Trophoblast cell (in vitro differentiated cells and primary cell): ENCODE measurements around the gene BTBD9.

Experiments used
- DNase-seq, 2 donors: peaks; one replicate each; pipeline ENCODE4 v3.0.0-alpha.2; 2016
- H2AFZ ChIP-seq: 2 replicates; pipeline ENCODE4 v1.6.1; 2013; ENCODE audit warnings: low read length, moderate library complexity, mild to moderate bottlenecking; ENCODE audit not compliant: insufficient read depth, poor library complexity
- H2AK5ac ChIP-seq: 2 replicates; pipeline ENCODE4 v1.6.1; 2013; ENCODE audit warnings: mild to moderate bottlenecking, low read length
- H2BK120ac ChIP-seq: 2 replicates; pipeline ENCODE4 v1.6.1; 2013; ENCODE audit warnings: low read length, mild to moderate bottlenecking, moderate library complexity; ENCODE audit not compliant: insufficient read depth, poor library complexity
- H2BK12ac ChIP-seq: 2 replicates; pipeline ENCODE4 v1.6.1; 2013; ENCODE audit warnings: mild to moderate bottlenecking, low read length, moderate library complexity
- H2BK5ac ChIP-seq: 2 replicates; pipeline ENCODE4 v1.6.1; 2013; ENCODE audit warnings: low read length, low read depth, moderate library complexity, mild to moderate bottlenecking; ENCODE audit not compliant: poor library complexity
- H3K14ac ChIP-seq: 2 replicates; pipeline ENCODE4 v1.6.1; 2013; ENCODE audit warnings: mild to moderate bottlenecking, low read length
- H3K18ac ChIP-seq: 2 replicates; pipeline ENCODE4 v1.6.1; 2013; ENCODE audit warnings: mild to moderate bottlenecking, low read length
- H3K23ac ChIP-seq: 2 replicates; pipeline ENCODE4 v1.6.1; 2013; ENCODE audit warnings: low read length
- H3K27ac ChIP-seq: 2 replicates; pipeline ENCODE4 v1.5.1; 2013; ENCODE audit warnings: low read depth, mild to moderate bottlenecking, inconsistent platforms, low read length, moderate library complexity
- H3K27me3 ChIP-seq: 2 replicates; pipeline ENCODE4 v1.6.1; 2013; ENCODE audit warnings: inconsistent platforms, mild to moderate bottlenecking, low read length, moderate library complexity; ENCODE audit not compliant: insufficient read depth
- H3K36me3 ChIP-seq, 2 experiments: 1 replicate in 1 of 2; 2 replicates in 1 of 2; pipeline ENCODE4 v1.6.1; 2013; ENCODE audit warnings: low read length in 2 of 2, mild to moderate bottlenecking in 2 of 2, moderate library complexity in 1 of 2; ENCODE audit not compliant: insufficient read depth in 2 of 2, control insufficient read depth in 1 of 2
- H3K4ac ChIP-seq: 2 replicates; pipeline ENCODE4 v1.6.1; 2013; ENCODE audit warnings: low read depth, mild to moderate bottlenecking, low read length, moderate library complexity
- H3K4me1 ChIP-seq, 2 experiments: 1 replicate in 1 of 2; 2 replicates in 1 of 2; pipeline ENCODE4 v1.6.1; 2013; ENCODE audit warnings: low read length in 2 of 2, mild to moderate bottlenecking in 2 of 2, moderate library complexity in 1 of 2; ENCODE audit not compliant: insufficient read depth in 2 of 2, control insufficient read depth in 1 of 2
- H3K4me2 ChIP-seq: 2 replicates; pipeline ENCODE4 v1.6.1; 2013; ENCODE audit warnings: inconsistent platforms, mild to moderate bottlenecking, low read length, moderate library complexity
- H3K4me3 ChIP-seq: 2 replicates; pipeline ENCODE4 v1.5.1; 2013; ENCODE audit warnings: mild to moderate bottlenecking, low read depth, low read length, inconsistent platforms
- H3K79me1 ChIP-seq: one replicate; pipeline ENCODE4 v1.6.1; 2013; ENCODE audit warnings: low read length
- H3K79me2 ChIP-seq: 2 replicates; pipeline ENCODE4 v1.6.1; 2013; ENCODE audit warnings: low read length, mild to moderate bottlenecking; ENCODE audit not compliant: control insufficient read depth, insufficient read depth, poor library complexity
- H3K9ac ChIP-seq: 2 replicates; pipeline ENCODE4 v1.6.1; 2013; ENCODE audit warnings: mild to moderate bottlenecking, low read length
- H3K9me3 ChIP-seq: 2 replicates; pipeline ENCODE4 v1.6.1; 2013; ENCODE audit warnings: low read depth, mild to moderate bottlenecking, control low read depth, inconsistent platforms, low read length; ENCODE audit not compliant: insufficient read depth
- H4K12ac ChIP-seq: 2 replicates; pipeline ENCODE4 v1.6.1; 2013; ENCODE audit warnings: low read depth, mild to moderate bottlenecking, low read length, moderate library complexity
- H4K8ac ChIP-seq: 2 replicates; pipeline ENCODE4 v1.6.1; 2013; ENCODE audit warnings: low read depth, mild to moderate bottlenecking, low read length, moderate library complexity
- H4K91ac ChIP-seq: one replicate; pipeline ENCODE4 v1.6.1; 2013; ENCODE audit warnings: low read depth, mild to moderate bottlenecking, low read length, moderate library complexity
- WGBS: extraction: QIAGEN DNeasy Blood & Tissue Kit; methylation state at CpG from one replicate; pipeline ENCODE4 v1.1.7; 2013; ENCODE audit warnings: missing lambda C conversion rate; ENCODE audit not compliant: insufficient read length, insufficient coverage; ENCODE audit errors: extremely low coverage; 5-methylcytosine and 5-hydroxymethylcytosine counted together

BTBD9 gene

DNA sequence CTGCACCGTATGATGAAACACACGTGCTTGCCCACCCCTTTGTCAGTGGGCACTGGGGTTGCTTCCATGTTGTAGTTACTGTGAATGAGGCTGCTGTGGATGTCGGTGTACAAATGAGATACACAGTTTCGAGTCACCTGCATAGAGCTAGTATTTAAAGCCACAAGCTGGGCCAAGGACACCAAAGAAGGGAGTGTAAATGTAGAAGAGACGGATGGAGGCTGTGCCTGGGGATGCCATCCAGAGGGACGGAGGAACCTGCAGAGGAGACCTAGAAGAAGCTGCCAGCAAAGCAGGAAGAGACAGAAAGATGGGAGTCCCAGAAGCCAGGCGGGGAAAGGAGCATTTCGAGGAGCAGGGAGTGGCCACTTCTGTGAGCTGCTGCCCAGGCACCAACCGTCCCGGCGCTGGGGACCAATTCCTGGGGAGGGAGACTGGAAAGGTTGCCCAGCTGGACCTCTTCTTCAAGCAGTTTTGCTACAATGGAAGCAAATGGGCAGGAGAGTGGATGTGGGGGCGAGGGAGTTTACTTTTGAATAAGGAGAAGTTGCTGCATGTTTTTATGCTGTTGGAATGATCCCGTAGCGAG lies 480.9 kb downstream of the BTBD9 start:
- Histone ChIP-seq H2BK5ac (no peak overlapping the region), H3K23ac (no peak overlapping the region), H3K4me1 (no peaks in the 10 kb centered on the region), H4K12ac (no peak overlapping the region), H4K91ac (no peak overlapping the region), H3K79me1 (no peaks in the 10 kb centered on the region), H3K9me3 (peaks cover 3% of the 10 kb centered on the region), H3K27ac (no peak overlapping the region), H2AK5ac (no peak overlapping the region), H3K27me3 (no peaks in the 10 kb centered on the region), H3K36me3 (peaks cover 12 to 15% of the 10 kb centered on the region in 2 experiments), H2AFZ (no peak overlapping the region), H3K9ac (no peak overlapping the region), H3K14ac (no peak overlapping the region), H3K4ac (no peak overlapping the region), H3K4me2 (no peak overlapping the region), H2BK120ac (no peak overlapping the region), H2BK12ac (no peak overlapping the region), H3K18ac (no peak overlapping the region), H3K79me2 (no peaks in the 10 kb centered on the region), H3K4me3 (no peak overlapping the region), H4K8ac (no peak overlapping the region)
- no peak for DNase-seq
- no CpG with 5 or more reads among the region's 14 CpGs for WGBS

DNA sequence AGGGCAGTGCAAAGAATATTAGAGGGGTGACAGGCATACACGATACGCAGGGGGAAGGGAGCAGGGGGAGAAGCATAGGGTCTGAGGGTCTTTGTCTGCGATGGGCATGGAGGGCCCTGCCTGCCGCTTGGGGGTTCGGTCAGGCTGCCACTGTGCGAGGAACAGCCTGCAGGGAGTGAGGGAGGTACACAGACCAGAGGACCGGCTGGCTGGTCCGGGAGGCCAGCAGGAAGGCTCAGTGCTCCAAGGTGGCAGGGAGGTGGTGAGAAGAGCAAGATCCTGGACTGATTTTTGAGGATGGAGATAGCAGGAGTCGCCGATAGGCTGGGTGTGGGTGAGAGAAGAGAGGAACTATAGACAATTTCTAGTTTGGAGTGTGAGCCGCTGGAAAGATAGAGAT lies 481.8 kb downstream of the BTBD9 start:
- Histone ChIP-seq H3K18ac (no peak overlapping the region), H3K9ac (no peak overlapping the region), H4K8ac (no peak overlapping the region), H2BK120ac (no peak overlapping the region), H3K36me3 (peaks cover 17 to 23% of the 10 kb centered on the region in 2 experiments), H3K4me3 (no peak overlapping the region), H3K27ac (no peak overlapping the region), H3K23ac (no peak overlapping the region), H3K9me3 (no peaks in the 10 kb centered on the region), H2AK5ac (no peak overlapping the region), H2BK12ac (no peak overlapping the region), H3K4me2 (no peak overlapping the region), H2BK5ac (no peak overlapping the region), H3K14ac (no peak overlapping the region), H3K27me3 (no peaks in the 10 kb centered on the region), H2AFZ (no peak overlapping the region), H4K91ac (no peak overlapping the region), H4K12ac (peak overlapping the region; percentile 27), H3K4me1 (no peaks in the 10 kb centered on the region), H3K79me2 (no peaks in the 10 kb centered on the region), H3K4ac (no peak overlapping the region), H3K79me1 (no peaks in the 10 kb centered on the region)
- WGBS: no CpG with 5 or more reads among the region's 11 CpGs
- DNase-seq: no peak

DNA sequence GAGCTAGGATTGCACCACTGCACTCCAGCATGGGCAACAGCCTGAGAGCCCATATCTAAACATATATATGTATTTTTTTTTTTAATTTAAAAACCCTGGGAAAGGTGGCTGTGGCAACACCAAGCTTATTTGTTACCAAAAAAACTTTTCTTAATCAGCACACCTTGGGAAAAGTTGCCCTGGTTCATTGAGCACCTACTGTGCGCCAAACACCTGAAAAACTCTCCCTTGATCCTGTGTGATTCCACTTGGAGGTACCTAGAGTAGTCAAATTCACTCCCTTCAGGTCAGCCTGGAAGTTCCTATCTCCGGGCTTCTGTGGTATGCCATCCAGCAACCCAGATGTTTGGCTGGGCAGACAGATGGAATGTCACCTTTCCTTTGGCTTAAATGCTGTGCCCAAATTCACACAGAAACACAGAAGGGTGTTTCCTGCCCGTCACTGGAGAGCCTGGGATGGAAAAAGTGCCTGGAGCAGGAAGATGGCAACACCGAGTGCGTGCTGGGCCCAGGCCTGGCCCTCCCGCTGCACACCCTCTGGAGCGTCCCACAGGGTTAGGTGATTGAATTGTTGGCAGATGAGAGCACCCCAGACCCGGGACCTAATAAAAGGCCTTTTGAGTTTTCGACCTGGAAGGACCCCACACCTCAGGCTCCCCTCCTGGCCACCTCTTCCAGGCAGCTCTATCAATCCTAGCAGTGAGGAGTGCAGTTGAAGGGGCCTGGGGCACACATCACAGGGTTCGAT lies 482.7 kb downstream of the BTBD9 start:
- H3K4ac ChIP-seq: no peak overlapping the region
- H3K14ac ChIP-seq: no peak overlapping the region
- no peak overlapping the region for H3K27ac ChIP-seq
- H4K91ac ChIP-seq: no peak overlapping the region
- H3K79me1 ChIP-seq: no peaks in the 10 kb centered on the region
- H3K27me3 ChIP-seq: no peaks in the 10 kb centered on the region
- H3K23ac ChIP-seq: no peak overlapping the region
- no peak overlapping the region for H4K8ac ChIP-seq
- no peak overlapping the region for H2BK12ac ChIP-seq
- no peaks in the 10 kb centered on the region for H3K79me2 ChIP-seq
- no peak overlapping the region for H2BK120ac ChIP-seq
- no peaks in the 10 kb centered on the region for H3K9me3 ChIP-seq
- no CpG with 5 or more reads among the region's 10 CpGs for WGBS
- H3K9ac ChIP-seq: no peak overlapping the region
- peaks cover 24 to 29% of the 10 kb centered on the region in 2 experiments for H3K36me3 ChIP-seq
- no peak overlapping the region for H3K4me2 ChIP-seq
- H3K4me3 ChIP-seq: no peak overlapping the region
- H3K18ac ChIP-seq: no peak overlapping the region
- no peaks in the 10 kb centered on the region for H3K4me1 ChIP-seq
- no peak overlapping the region for H2BK5ac ChIP-seq
- H2AK5ac ChIP-seq: no peak overlapping the region
- H4K12ac ChIP-seq: no peak overlapping the region
- no peak overlapping the region for H2AFZ ChIP-seq
- DNase-seq: no peak

DNA sequence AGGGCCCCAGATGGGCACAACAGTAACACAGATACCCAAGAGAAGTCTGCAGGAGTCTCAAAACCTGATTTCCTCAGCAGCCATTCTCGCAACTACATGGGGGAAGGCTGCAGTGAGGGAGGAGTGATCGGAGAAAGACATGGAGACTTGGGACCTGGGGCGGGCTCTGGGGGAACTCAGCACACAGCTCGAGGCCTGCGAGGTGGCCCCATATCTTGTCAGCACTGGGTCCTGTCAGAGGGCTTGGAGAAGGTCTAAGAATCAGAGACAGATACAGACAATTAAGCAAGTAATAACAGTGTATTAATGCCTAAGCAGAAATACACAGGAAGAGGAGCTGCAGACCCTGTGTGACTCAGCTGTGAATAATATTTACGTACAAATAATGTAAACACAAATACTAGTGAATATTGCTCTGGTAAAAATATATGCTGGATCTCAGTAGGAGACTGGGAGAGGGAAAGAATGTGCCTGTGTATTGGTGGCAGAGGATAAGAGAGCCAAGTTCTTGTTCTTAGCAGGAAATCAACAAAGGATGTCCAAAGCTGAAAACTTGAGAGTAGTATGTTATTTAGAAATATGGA lies 484.0 kb downstream of the BTBD9 start:
- Histone ChIP-seq H3K79me1 (no peaks in the 10 kb centered on the region), H3K18ac (no peak overlapping the region), H3K4me2 (no peak overlapping the region), H2AK5ac (no peak overlapping the region), H3K9ac (no peak overlapping the region), H4K12ac (no peak overlapping the region), H3K9me3 (no peaks in the 10 kb centered on the region), H3K23ac (no peak overlapping the region), H3K27me3 (no peaks in the 10 kb centered on the region), H2AFZ (no peak overlapping the region), H4K91ac (no peak overlapping the region), H2BK120ac (no peak overlapping the region), H3K4ac (no peak overlapping the region), H3K36me3 (peaks cover 22 to 27% of the 10 kb centered on the region in 2 experiments), H3K79me2 (no peaks in the 10 kb centered on the region), H3K14ac (no peak overlapping the region), H3K27ac (no peak overlapping the region), H2BK12ac (no peak overlapping the region), H3K4me3 (no peak overlapping the region), H3K4me1 (no peaks in the 10 kb centered on the region), H4K8ac (no peak overlapping the region), H2BK5ac (no peak overlapping the region)
- WGBS: no CpG with 5 or more reads among the region's 6 CpGs
- DNase-seq: no peak
